MCF 10A (cell line): ENCODE results near the gene PADI1. TPM values are rescaled to one million over a fixed set of nuclear protein-coding genes. Genes with fewer than 3 reads are reported as not detected.
A peak's percentile ranks its signal among the peaks of the same experiment; 100 is the strongest.

Experiments used
- BruUV-seq: library from RNA; stranded (reverse); fragments of 400-500 nt; replicated peaks from 2 replicates; lab custom pipeline; 2021; lab: Mats Ljungman, UMichigan
- CTCF ChIA-PET: fragments of 300-600 bp; sonication (Branson Sonifier 250); formaldehyde crosslinking; extraction: SDS; loops from one replicate; lab custom pipeline; 2021; ENCODE audit warnings: antibody characterized with exemption, inconsistent platforms; lab: Yijun Ruan, JAX
- POLR2A ChIA-PET: fragments of 300-600, 350-650 bp; sonication (Branson Sonifier 250); formaldehyde crosslinking; extraction: SDS; loops from one replicate; lab custom pipeline; 2020; ENCODE audit warnings: antibody characterized with exemption, inconsistent platforms; lab: Yijun Ruan, JAX
- DNase-seq: peaks from one replicate; pipeline ENCODE4 v3.0.0-alpha.2; 2018; ENCODE audit not compliant: unreplicated experiment
- H3K27ac Mint-ChIP-seq: one replicate; pipeline ENCODE4 v1.8.0; 2022; ENCODE audit warnings: mild to moderate bottlenecking, low read depth, mixed read lengths; ENCODE audit not compliant: unreplicated experiment
- H3K27me3 Mint-ChIP-seq: one replicate; pipeline ENCODE4 v1.8.0; 2022; ENCODE audit warnings: mixed read lengths; ENCODE audit not compliant: insufficient read depth, unreplicated experiment
- H3K36me3 Mint-ChIP-seq: one replicate; pipeline ENCODE4 v1.8.0; 2022; ENCODE audit warnings: mild to moderate bottlenecking, moderate library complexity, mixed read lengths; ENCODE audit not compliant: insufficient read depth, unreplicated experiment
- H3K4me1 Mint-ChIP-seq: one replicate; pipeline ENCODE4 v1.8.0; 2022; ENCODE audit warnings: mixed read lengths; ENCODE audit not compliant: insufficient read depth, unreplicated experiment
- H3K4me3 Mint-ChIP-seq: one replicate; pipeline ENCODE4 v1.8.0; 2022; ENCODE audit warnings: mild to moderate bottlenecking, moderate library complexity, mixed read lengths; ENCODE audit not compliant: unreplicated experiment
- H3K9me3 Mint-ChIP-seq: one replicate; pipeline ENCODE4 v1.8.0; 2022; ENCODE audit warnings: mixed read lengths; ENCODE audit not compliant: unreplicated experiment
- CTCF ChIP-seq: fragments of 200-600 bp; IDR thresholded peaks from one replicate; pipeline ENCODE4 v1.8.0; 2022; ENCODE audit warnings: antibody characterized with exemption, mild to moderate bottlenecking; ENCODE audit not compliant: unreplicated experiment
- intact Hi-C: fragments of 100-400 bp; cut with micrococcal nuclease; formaldehyde crosslinking; loops from 2 replicates; pipeline ENCODE4 v1.14.1; 2022
- microRNA-seq: library from miRNA; unstranded; fragments of <30 nt; microRNA quantifications from one replicate; pipeline ENCODE4 v1.2.0, GENCODE V29; 2022
- total RNA-seq: library from RNA; stranded (reverse); gene quantifications from 2 replicates; pipeline ENCODE4 v1.2.3, GENCODE V29; 2022

The PADI1 gene
- total RNA-seq, 1 experiment from 2014 or later, result 0.58 TPM

GRCh38 chr1:17292299-17293160 lies 87.6 kb downstream of the PADI1 start:
- Mint-ChIP-seq H3K36me3 (no peaks in the 10 kb centered on the region), H3K27me3 (no peaks in the 10 kb centered on the region), H3K9me3 (no peaks in the 10 kb centered on the region), H3K4me1 (peaks cover 27% of the 10 kb centered on the region), H3K27ac (no peak overlapping the region), H3K4me3 (no peak overlapping the region)
- no TSS peak for BruUV-seq
- peak; percentile 81 for DNase-seq
- no peak for TF ChIP-seq CTCF
- intact Hi-C loops, result no loop called here
- ChIA-PET CTCF (interaction anchor here (0.8 kb wide), 1 partner anchor 340 kb away, joined by 3 read pairs; no protein-coding TSS in a partner anchor), POLR2A (interaction anchor here (0.7 to 2.6 kb wide), 3 partner anchors 11 to 78 kb away, joined by 3 to 16 read pairs (median 5); no protein-coding TSS in a partner anchor)

GRCh38 chr1:17293681-17294425 lies 88.9 kb downstream of the PADI1 start:
- H3K4me3 Mint-ChIP-seq, result no peak overlapping the region
- H3K27me3 Mint-ChIP-seq, result no peaks in the 10 kb centered on the region
- H3K27ac Mint-ChIP-seq, result no peak overlapping the region
- POLR2A ChIA-PET, result interaction anchor here (0.6 to 2.6 kb wide), 3 partner anchors 10 to 19 kb away, joined by 3 to 16 read pairs (median 5); no protein-coding TSS in a partner anchor
- DNase-seq, result no peak
- H3K36me3 Mint-ChIP-seq, result no peaks in the 10 kb centered on the region
- H3K4me1 Mint-ChIP-seq, result peaks cover 37% of the 10 kb centered on the region
- no TSS peak for BruUV-seq
- no peaks in the 10 kb centered on the region for H3K9me3 Mint-ChIP-seq
- TF ChIP-seq CTCF, result no peak
- CTCF ChIA-PET, result interaction anchor here (0.6 kb wide), 1 partner anchor 1507 kb away, joined by 3 read pairs; no protein-coding TSS in a partner anchor
- intact Hi-C loops, result no loop called here

- no TSS peak for BruUV-seq
- TF ChIP-seq CTCF, result no peak
- intact Hi-C loops, result no loop called here
- peaks cover 39% of the 10 kb centered on the region for H3K4me1 Mint-ChIP-seq
- ChIA-PET POLR2A (no interaction called here), CTCF (no interaction called here)
- no peaks in the 10 kb centered on the region for H3K27me3 Mint-ChIP-seq
- H3K9me3 Mint-ChIP-seq, result no peaks in the 10 kb centered on the region
- no peak overlapping the region for H3K27ac Mint-ChIP-seq
- H3K4me3 Mint-ChIP-seq, result no peak overlapping the region
- H3K36me3 Mint-ChIP-seq, result no peaks in the 10 kb centered on the region
- DNase-seq, result no peak
These were observed 90.4 kb downstream of the PADI1 start for GRCh38 chr1:17295292-17295691.

Small RNA genes within 50 kb of the gene (microRNA-seq; reads per million reads assigned to microRNA genes)
- gene MIR3972, result not detected

Other genes with a start within 250 kb of the PADI1 start
- 0.58 and 1.2 TPM in 2 replicates for gene MFAP2, start 224.5 kb upstream of the PADI1 start, total RNA-seq
- 59.4 and 61.3 TPM in 2 replicates for gene ATP13A2, start 193.2 kb upstream of the PADI1 start, total RNA-seq
- gene SDHB, start 151.1 kb upstream of the PADI1 start, total RNA-seq, result 166 and 189 TPM in 2 replicates
- 0.16 and 0.20 TPM in 2 replicates for gene PADI2, start 85.7 kb upstream of the PADI1 start, total RNA-seq
- gene PADI3, start 44.0 kb downstream of the PADI1 start, total RNA-seq, result 0.12 TPM in 1 of 2 replicates, not detected in the other
- gene PADI4, start 103.1 kb downstream of the PADI1 start, total RNA-seq, result 0.51 TPM in 1 of 2 replicates, not detected in the other
- not detected in 2 replicates for gene PADI6, start 167.1 kb downstream of the PADI1 start, total RNA-seq
- gene RCC2, start 234.5 kb downstream of the PADI1 start, total RNA-seq, result 89.1 and 107 TPM in 2 replicates